ENCODE measurements around the gene ITGA5.
"Not testable (repeated sequence)": the region's sequence is repeated elsewhere in the genome, so short reads cannot be mapped to it uniquely, and the experiment has no call there.

The ITGA5 gene

GRCh38 chr12:54357506-54358190 is 61.4 kb downstream of the ITGA5 start:
- in situ Hi-C loops (cut with HindIII; ENCODE audit: low sequenced_read_pairs) = loop anchor here (25.0 kb wide), 1 partner anchor 145 kb away; no protein-coding TSS in a partner anchor
- TF ChIP-seq CTCF (IDR thresholded peaks at IDR 0.05; ENCODE audit: low read depth, low read length) = no peak
- DNase-seq (ENCODE audit: low read depth, low spot score) = no peak
- H3K4me3 ChIP-seq (ENCODE audit: low read depth, low read length) = no peak overlapping the region

GRCh38 chr12:54356951-54357356 is 62.1 kb downstream of the ITGA5 start:
- no peak for DNase-seq (ENCODE audit: low read depth, low spot score)
- H3K4me3 ChIP-seq (ENCODE audit: low read depth, low read length) = no peak overlapping the region
- TF ChIP-seq CTCF (IDR thresholded peaks at IDR 0.05; ENCODE audit: low read depth, low read length) = no peak
- in situ Hi-C loops (cut with HindIII; ENCODE audit: low sequenced_read_pairs) = loop anchor here (25.0 kb wide), 1 partner anchor 145 kb away; no protein-coding TSS in a partner anchor

GRCh38 chr12:54356228-54356627 is 62.8 kb downstream of the ITGA5 start:
- in situ Hi-C loops (cut with HindIII; ENCODE audit: low sequenced_read_pairs) = loop anchor here (25.0 kb wide), 1 partner anchor 144 kb away; no protein-coding TSS in a partner anchor
- TF ChIP-seq CTCF (IDR thresholded peaks at IDR 0.05; ENCODE audit: low read depth, low read length) = no peak
- H3K4me3 ChIP-seq (ENCODE audit: low read depth, low read length) = no peak overlapping the region
- no peak for DNase-seq (ENCODE audit: low read depth, low spot score)

DNA sequence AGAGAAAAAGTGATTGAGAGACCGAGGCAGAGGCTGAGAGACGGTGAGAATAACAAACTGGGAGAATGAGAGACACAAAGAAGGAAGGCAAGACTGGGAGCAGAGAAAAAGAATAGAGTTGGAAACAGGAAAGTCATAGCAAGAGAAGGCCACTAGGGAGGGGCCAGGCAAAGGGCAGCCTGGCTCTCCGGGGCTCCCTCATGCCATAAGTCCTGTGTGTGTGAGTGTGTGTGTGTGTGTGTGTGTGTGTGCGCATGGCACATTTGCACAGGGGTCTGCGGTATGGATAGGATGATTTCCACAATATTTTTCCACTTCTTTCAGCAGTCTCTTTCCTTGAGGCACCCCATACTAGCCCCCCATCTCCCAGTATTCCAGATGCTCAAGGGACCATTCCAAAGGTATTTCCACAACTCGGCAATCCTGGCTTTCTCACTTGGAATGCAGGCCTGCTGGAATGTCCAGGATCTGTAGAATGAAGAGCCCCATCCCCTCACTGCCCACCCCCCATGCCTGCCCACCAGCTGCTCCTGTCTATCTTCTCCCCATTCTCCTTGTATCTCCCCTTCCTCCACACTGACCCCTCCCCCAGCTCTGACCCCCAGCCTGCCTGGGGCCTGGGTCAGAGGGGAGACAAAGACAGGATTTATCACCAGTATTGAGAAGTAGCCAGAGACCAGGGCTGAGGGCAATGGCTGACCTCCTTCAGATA is 63.8 kb downstream of the ITGA5 start:
- TF ChIP-seq CTCF (IDR thresholded peaks at IDR 0.05; ENCODE audit: low read depth, low read length) = peak; percentile 14
- in situ Hi-C loops (cut with HindIII; ENCODE audit: low sequenced_read_pairs) = loop anchor here (25.0 kb wide), 1 partner anchor 143 kb away; no protein-coding TSS in a partner anchor
- no peak overlapping the region for H3K4me3 ChIP-seq (ENCODE audit: low read depth, low read length)
- no peak for DNase-seq (ENCODE audit: low read depth, low spot score)

- in situ Hi-C loops (cut with HindIII; ENCODE audit: low sequenced_read_pairs) = loop anchor here (25.0 kb wide), 1 partner anchor 142 kb away; no protein-coding TSS in a partner anchor
Measured at GRCh38 chr12:54354271-54354670, 64.8 kb downstream of the ITGA5 start.

DNA sequence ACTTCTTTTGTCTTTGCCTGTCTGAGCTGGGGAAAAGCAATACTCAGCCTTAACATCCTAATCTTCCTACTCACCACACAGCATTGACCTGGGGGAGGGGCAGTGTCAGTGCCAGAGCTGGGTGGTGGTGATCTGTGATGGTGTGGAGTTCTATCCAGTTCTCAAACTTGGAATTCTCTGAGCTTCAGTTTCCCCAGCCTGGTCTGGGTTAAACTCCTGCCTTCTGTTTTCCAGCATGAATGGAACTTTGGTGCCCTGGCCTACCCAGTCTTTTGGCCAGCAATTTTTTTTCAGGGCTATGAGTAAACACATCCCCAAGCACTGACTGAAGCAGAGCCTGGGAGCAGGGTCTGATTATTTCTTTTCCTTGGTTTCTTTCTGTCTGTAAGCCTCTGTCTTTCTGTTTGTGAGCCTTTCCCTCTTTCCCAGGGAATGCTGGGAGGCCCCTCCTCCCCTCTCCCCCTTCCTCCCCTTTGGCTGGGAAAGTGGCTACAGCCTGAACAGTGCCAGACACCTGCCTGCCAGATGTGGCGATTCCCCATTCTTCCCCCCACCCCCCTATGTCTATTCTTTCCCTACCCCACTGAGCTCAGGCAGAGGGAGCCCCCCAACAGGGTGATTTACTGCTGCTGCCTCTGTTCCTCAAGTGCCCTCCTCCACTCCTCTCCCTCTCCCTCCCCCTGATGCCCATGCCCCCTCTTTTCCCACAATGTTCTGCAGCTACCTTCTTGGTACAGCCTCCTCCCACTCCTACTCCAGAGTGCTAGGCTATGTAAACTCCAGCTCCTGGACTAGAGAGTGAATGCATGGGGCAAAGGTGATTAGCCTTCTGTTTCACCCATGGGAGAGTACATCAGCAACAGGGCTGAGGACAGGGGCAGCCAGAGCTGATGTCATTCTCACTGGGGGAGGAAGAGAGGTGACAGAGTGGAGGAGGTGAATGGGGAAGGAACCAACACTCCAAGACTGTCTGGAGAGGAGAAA is 65.9 kb downstream of the ITGA5 start:
- DNase-seq (ENCODE audit: low read depth, low spot score) = peak; percentile 73
- TF ChIP-seq CTCF (IDR thresholded peaks at IDR 0.05; ENCODE audit: low read depth, low read length) = no peak

More at GRCh38 chr12:54354271-54354670, 64.8 kb downstream of the ITGA5 start:
- not testable (repeated sequence) for H3K4me3 ChIP-seq (ENCODE audit: low read depth, low read length); DNase-seq (ENCODE audit: low read depth, low spot score)

More for the DNA sequence above, 65.9 kb downstream of the ITGA5 start:
- H3K4me3 ChIP-seq (ENCODE audit: low read depth, low read length) = no peak overlapping the region
- in situ Hi-C loops (cut with HindIII; ENCODE audit: low sequenced_read_pairs) = loop anchor here (25.0 kb wide), 1 partner anchor 141 kb away; no protein-coding TSS in a partner anchor
